ENCODE measurements around the gene MTHFD2L.

DNA sequence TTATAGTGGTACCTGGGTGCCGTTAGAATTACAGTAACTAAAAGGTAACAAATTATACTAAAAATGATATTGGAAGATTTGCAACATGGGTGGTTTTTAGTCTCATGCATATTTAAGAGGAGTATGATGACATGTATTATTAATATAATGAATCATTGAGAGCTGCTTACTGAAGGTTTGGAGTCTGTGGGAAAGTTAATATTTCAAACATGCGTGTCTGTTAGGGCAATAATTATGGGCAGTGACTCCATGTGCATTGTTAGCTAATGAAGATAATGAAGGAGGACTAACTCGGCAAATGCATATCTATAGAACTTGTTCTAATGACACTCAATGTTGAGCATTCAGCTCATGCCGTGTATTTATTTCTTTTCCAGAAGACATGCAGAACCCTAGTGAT lies 47.1 kb downstream of the MTHFD2L start:
- TF ChIP-seq, protein P1, sequence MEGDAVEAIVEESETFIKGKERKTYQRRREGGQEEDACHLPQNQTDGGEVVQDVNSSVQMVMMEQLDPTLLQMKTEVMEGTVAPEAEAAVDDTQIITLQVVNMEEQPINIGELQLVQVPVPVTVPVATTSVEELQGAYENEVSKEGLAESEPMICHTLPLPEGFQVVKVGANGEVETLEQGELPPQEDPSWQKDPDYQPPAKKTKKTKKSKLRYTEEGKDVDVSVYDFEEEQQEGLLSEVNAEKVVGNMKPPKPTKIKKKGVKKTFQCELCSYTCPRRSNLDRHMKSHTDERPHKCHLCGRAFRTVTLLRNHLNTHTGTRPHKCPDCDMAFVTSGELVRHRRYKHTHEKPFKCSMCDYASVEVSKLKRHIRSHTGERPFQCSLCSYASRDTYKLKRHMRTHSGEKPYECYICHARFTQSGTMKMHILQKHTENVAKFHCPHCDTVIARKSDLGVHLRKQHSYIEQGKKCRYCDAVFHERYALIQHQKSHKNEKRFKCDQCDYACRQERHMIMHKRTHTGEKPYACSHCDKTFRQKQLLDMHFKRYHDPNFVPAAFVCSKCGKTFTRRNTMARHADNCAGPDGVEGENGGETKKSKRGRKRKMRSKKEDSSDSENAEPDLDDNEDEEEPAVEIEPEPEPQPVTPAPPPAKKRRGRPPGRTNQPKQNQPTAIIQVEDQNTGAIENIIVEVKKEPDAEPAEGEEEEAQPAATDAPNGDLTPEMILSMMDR (IDR thresholded peaks at IDR 0.05), result no peak
- no peak for TF ChIP-seq POLR2A (IDR thresholded peaks at IDR 0.05)
